Right atrium auricular region (tissue), 2 donors: ENCODE data around the gene EIF4G1. TPM values are rescaled to one million over a fixed set of nuclear protein-coding genes. Genes with fewer than 3 reads are reported as not detected.

ENCODE experiments used
- DNase-seq: peaks from one replicate; pipeline ENCODE4 v3.0.0-alpha.2; 2019; ENCODE audit warnings: low spot score
- H3K27ac ChIP-seq, 2 donors: fragments of 200-600 bp; sonication (generic); 1 replicate in 1 of 2; 2 replicates in 1 of 2; pipeline ENCODE4 v1.5.1; 2016 to 2019
- H3K27me3 ChIP-seq, 2 donors: fragments of 200-600 bp; sonication (generic); one replicate each; pipeline versions ENCODE4 v1.5.1 to v1.6.0; 2017 to 2019
- H3K36me3 ChIP-seq: fragments of 200-600 bp; sonication (generic); one replicate; pipeline ENCODE4 v1.5.1; 2016
- H3K4me1 ChIP-seq, 2 donors: fragments of 200-600 bp; sonication (generic); one replicate each; pipeline versions ENCODE4 v1.5.1 to v1.6.0; 2017 to 2019
- H3K4me3 ChIP-seq, 2 donors: fragments of 200-600 bp; sonication (generic); 1 replicate in 1 of 2; 2 replicates in 1 of 2; pipeline ENCODE4 v1.5.1; 2017 to 2019; ENCODE audit warnings: mild to moderate bottlenecking in 1 of 2, moderate library complexity in 1 of 2
- H3K9me3 ChIP-seq, 2 donors: fragments of 200-600 bp; sonication (generic); one replicate each; pipeline ENCODE4 v1.5.1; 2019
- CTCF ChIP-seq, 2 donors: fragments of 200-600 bp; sonication (generic); IDR thresholded peaks; one replicate each; pipeline ENCODE4 v1.5.1; 2019; ENCODE audit warnings: antibody characterized with exemption in 2 of 2
- total RNA-seq, 2 donors: library from RNA; depleted of rRNA; stranded (reverse); fragments of >200 nt; gene quantifications; one replicate each; pipeline ENCODE4 v1.1.0, GENCODE V29; 2016

Gene EIF4G1
- total RNA-seq, 2 donors from 2014 or later, result 270 to 276 TPM

- Histone ChIP-seq H3K36me3 (peaks cover 24% of the 10 kb centered on the region), H3K27ac (peak overlapping the region; percentile 97 to 99), H3K9me3 (no peaks in the 10 kb centered on the region), H3K4me1 (peaks cover 0 to 26% of the 10 kb centered on the region in 2 donors), H3K4me3 (peak overlapping the region; percentile 80 to 89), H3K27me3 (no peaks in the 10 kb centered on the region)
- DNase-seq, result peak; percentile 74
- TF ChIP-seq CTCF (IDR thresholded peaks at IDR 0.05), result no peak
These were observed 47.7 kb downstream of the EIF4G1 start for GRCh38 chr3:184361932-184362667.

GRCh38 chr3:184362668-184363546 is 48.5 kb downstream of the EIF4G1 start:
- H3K4me3 ChIP-seq, result peak overlapping the region; percentile 80 to 89
- H3K27me3 ChIP-seq, result no peaks in the 10 kb centered on the region
- peak; percentile 26 to 68 for TF ChIP-seq CTCF (IDR thresholded peaks at IDR 0.05)
- peaks cover 26% of the 10 kb centered on the region for H3K36me3 ChIP-seq
- H3K4me1 ChIP-seq, result peaks cover 0 to 26% of the 10 kb centered on the region in 2 donors
- no peaks in the 10 kb centered on the region for H3K9me3 ChIP-seq
- H3K27ac ChIP-seq, result peak overlapping the region; percentile 97 to 99
- DNase-seq, result peak; percentile 96

- TF ChIP-seq CTCF (IDR thresholded peaks at IDR 0.05), result no peak
- no peak for DNase-seq
- Histone ChIP-seq H3K4me1 (peaks cover 0 to 33% of the 10 kb centered on the region in 2 donors), H3K4me3 (no peak overlapping the region), H3K27me3 (no peaks in the 10 kb centered on the region), H3K9me3 (no peaks in the 10 kb centered on the region), H3K27ac (no peak overlapping the region), H3K36me3 (peaks cover 35% of the 10 kb centered on the region)
These were observed 52.3 kb downstream of the EIF4G1 start for GRCh38 chr3:184366619-184367289.

- Histone ChIP-seq H3K4me1 (peaks cover 0 to 34% of the 10 kb centered on the region in 2 donors), H3K27ac (no peak overlapping the region), H3K9me3 (no peaks in the 10 kb centered on the region), H3K27me3 (no peaks in the 10 kb centered on the region), H3K36me3 (peaks cover 35% of the 10 kb centered on the region), H3K4me3 (no peak overlapping the region)
- TF ChIP-seq CTCF (IDR thresholded peaks at IDR 0.05), result no peak
- no peak for DNase-seq
These were observed 53.7 kb downstream of the EIF4G1 start for GRCh38 chr3:184368116-184368515.

- no peak for DNase-seq
These were observed 54.3 kb downstream of the EIF4G1 start for GRCh38 chr3:184368586-184369183.

More at GRCh38 chr3:184368586-184369183, 54.3 kb downstream of the EIF4G1 start:
- Histone ChIP-seq H3K4me3 (no peak overlapping the region), H3K27ac (peak overlapping the region; percentile 22 to 50), H3K4me1 (peaks cover 0 to 30% of the 10 kb centered on the region in 2 donors), H3K36me3 (peaks cover 35% of the 10 kb centered on the region), H3K9me3 (no peaks in the 10 kb centered on the region), H3K27me3 (no peaks in the 10 kb centered on the region)
- no peak for TF ChIP-seq CTCF (IDR thresholded peaks at IDR 0.05)
